SK-N-SH (cell line): ENCODE measurements around the gene ADRA2A. TPM values are rescaled to one million over a fixed set of nuclear protein-coding genes. Genes with fewer than 3 reads are reported as not detected.

Experiments used
- CTCF ChIA-PET: fragments of 300-600, 350-600 bp; formaldehyde crosslinking; extraction: SDS; loops from one replicate; lab custom pipeline; 2021; lab: Yijun Ruan, JAX
- POLR2A ChIA-PET: fragments of 350-600 bp; sonication (Branson Sonifier 250); formaldehyde crosslinking; extraction: SDS; loops from one replicate; lab custom pipeline; 2020; ENCODE audit warnings: antibody characterized with exemption, inconsistent platforms; lab: Yijun Ruan, JAX
- DNase-seq: peaks from one replicate; pipeline ENCODE4 v3.0.0; 2012
- H2AFZ ChIP-seq: fragments of 200-600 bp; sonication (generic); 2 replicates; pipeline ENCODE4 v1.8.1; 2016; ENCODE audit warnings: antibody characterized with exemption, mild to moderate bottlenecking, low read depth
- H3F3A ChIP-seq: fragments of 200-600 bp; sonication (generic); replicated peaks from 2 replicates; pipeline ENCODE3; 2016; ENCODE audit warnings: antibody characterized with exemption, mild to moderate bottlenecking; ENCODE audit not compliant: insufficient read depth
- H3K27ac ChIP-seq, 2 experiments: fragments of 200-500 bp in 1 of 2; fragments of 200-600 bp in 1 of 2; sonication (Bioruptor generic) in 1 of 2; sonication (generic), shearing (Covaris generic) in 1 of 2; 2 replicates each; pipeline versions ENCODE4 v1.5.1 to v1.6.1; 2014 to 2016; ENCODE audit warnings: low read depth in 2 of 2, inconsistent platforms in 1 of 2, low read length in 1 of 2, mild to moderate bottlenecking in 1 of 2, mixed read lengths in 1 of 2
- H3K27me3 ChIP-seq: fragments of 200-600 bp; sonication (generic), shearing (Covaris generic); 2 replicates; pipeline ENCODE4 v1.6.1; 2016; ENCODE audit warnings: mixed run types; ENCODE audit not compliant: insufficient read depth
- H3K36me3 ChIP-seq, 2 experiments: fragments of 200-500 bp in 1 of 2; fragments of 200-600 bp in 1 of 2; sonication (Bioruptor generic) in 1 of 2; sonication (generic) in 1 of 2; replicated peaks in 1 of 2; 2 replicates each; pipeline versions ENCODE3 to v1.5.1; 2014 to 2016; ENCODE audit warnings: low read length in 1 of 2, mild to moderate bottlenecking in 1 of 2; ENCODE audit not compliant: insufficient read depth in 2 of 2, control insufficient read depth in 1 of 2
- H3K4me1 ChIP-seq, 2 experiments: fragments of 200-500 bp in 1 of 2; fragments of 200-600 bp in 1 of 2; sonication (Bioruptor generic) in 1 of 2; sonication (generic), shearing (Covaris generic) in 1 of 2; 2 replicates each; pipeline versions ENCODE4 v1.5.1 to v1.6.1; 2014 to 2016; ENCODE audit warnings: low read depth in 1 of 2, low read length in 1 of 2, mixed run types in 1 of 2; ENCODE audit not compliant: insufficient read depth in 2 of 2, control insufficient read depth in 1 of 2
- H3K4me2 ChIP-seq: fragments of 200-600 bp; sonication (generic), shearing (Covaris generic); 2 replicates; pipeline ENCODE4 v1.6.1; 2017; ENCODE audit warnings: mixed run types
- H3K4me3 ChIP-seq, 2 experiments: fragments of 200-500 bp in 1 of 2; fragments of 200-600 bp in 1 of 2; sonication (Bioruptor generic) in 1 of 2; sonication (generic), shearing (Covaris generic) in 1 of 2; 2 replicates each; pipeline versions ENCODE4 v1.5.1 to v1.8.1; 2014 to 2016; ENCODE audit warnings: low read depth in 2 of 2, inconsistent platforms in 1 of 2, low read length in 1 of 2, mild to moderate bottlenecking in 1 of 2, mixed read lengths in 1 of 2, moderate library complexity in 1 of 2
- H3K79me2 ChIP-seq: fragments of 200-600 bp; sonication (generic); 2 replicates; pipeline ENCODE4 v1.8.1; 2017; ENCODE audit warnings: mild to moderate bottlenecking; ENCODE audit not compliant: insufficient read depth
- H3K9ac ChIP-seq: fragments of 200-600 bp; sonication (generic); 2 replicates; pipeline ENCODE4 v1.6.1; 2017; ENCODE audit warnings: mixed run types
- H3K9me2 ChIP-seq: fragments of 200-600 bp; sonication (generic); 2 replicates; pipeline ENCODE4 v1.6.1; 2017; ENCODE audit warnings: mixed run types
- H3K9me3 ChIP-seq: fragments of 200-600 bp; sonication (generic); 2 replicates; pipeline ENCODE4 v1.6.1; 2017; ENCODE audit warnings: mixed run types, mild to moderate bottlenecking, moderate library complexity
- H4K20me1 ChIP-seq: fragments of 200-600 bp; sonication (generic); 2 replicates; pipeline ENCODE4 v1.6.1; 2017; ENCODE audit warnings: mild to moderate bottlenecking, mixed run types; ENCODE audit not compliant: insufficient read depth
- ELF1 ChIP-seq: IDR thresholded peaks from 2 replicates; pipeline ENCODE4 v1.4.0; 2012
- EP300 ChIP-seq, 2 experiments: IDR thresholded peaks; 2 replicates each; pipeline versions ENCODE4 v1.4.0 to v1.6.1; 2012; ENCODE audit warnings: borderline replicate concordance in 1 of 2, low read depth in 1 of 2, low read length in 1 of 2
- EZH2phosphoT487 ChIP-seq: fragments of 200-600 bp; sonication (generic); IDR thresholded peaks from 2 replicates; pipeline ENCODE4 v1.6.1; 2017; ENCODE audit warnings: low read depth, mixed run types, mild to moderate bottlenecking, antibody characterized with exemption, moderate library complexity, borderline replicate concordance
- FOXJ3 ChIP-seq: sonication (generic); formaldehyde crosslinking; IDR thresholded peaks from 2 replicates; pipeline ENCODE4 v1.5.1; 2020; ENCODE audit warnings: mild to moderate bottlenecking, missing genetic modification reagents
- FOXM1 ChIP-seq: IDR thresholded peaks from 2 replicates; pipeline ENCODE4 v1.4.0; 2012; ENCODE audit warnings: low read depth, mild to moderate bottlenecking
- IRF3 ChIP-seq: fragments of 150-350 bp; IDR thresholded peaks from 2 replicates; pipeline ENCODE4 v1.6.1; 2016; ENCODE audit warnings: mild to moderate bottlenecking, low read depth, low read length
- MEF2A ChIP-seq: IDR thresholded peaks from 2 replicates; pipeline ENCODE4 v1.4.0; 2012; ENCODE audit warnings: low read depth, borderline replicate concordance
- MXI1 ChIP-seq: IDR thresholded peaks from 2 replicates; pipeline ENCODE4 v1.6.1; 2012; ENCODE audit warnings: mild to moderate bottlenecking, low read depth, low read length, improper control_type of control experiment
- POLR2AphosphoS5 ChIP-seq: IDR thresholded peaks from 2 replicates; pipeline ENCODE4 v1.6.1; 2012; ENCODE audit warnings: low read depth, low read length
- RCOR1 ChIP-seq: fragments of 150-350 bp; IDR thresholded peaks from 2 replicates; pipeline ENCODE4 v1.6.1; 2017; ENCODE audit warnings: antibody characterized with exemption, low read length
- REST ChIP-seq: IDR thresholded peaks from 2 replicates; pipeline ENCODE4 v1.6.1; 2012; ENCODE audit warnings: mild to moderate bottlenecking, low read depth, low read length, moderate library complexity
- RXRA ChIP-seq: IDR thresholded peaks from 2 replicates; pipeline ENCODE4 v1.4.0; 2012; ENCODE audit warnings: low read depth, mild to moderate bottlenecking, borderline replicate concordance
- SIN3A ChIP-seq: IDR thresholded peaks from 2 replicates; pipeline ENCODE4 v1.6.1; 2012; ENCODE audit warnings: low read depth, mild to moderate bottlenecking, low read length, moderate library complexity, borderline replicate concordance
- SMC3 ChIP-seq: IDR thresholded peaks from 2 replicates; pipeline ENCODE4 v1.6.1; 2012; ENCODE audit warnings: low read depth, low read length, improper control_type of control experiment
- TCF12 ChIP-seq: IDR thresholded peaks from 2 replicates; pipeline ENCODE4 v1.4.0; 2012
- TEAD4 ChIP-seq: IDR thresholded peaks from 2 replicates; pipeline ENCODE4 v1.4.0; 2012; ENCODE audit warnings: mild to moderate bottlenecking, borderline replicate concordance; ENCODE audit not compliant: insufficient read depth
- YY1 ChIP-seq: IDR thresholded peaks from 2 replicates; pipeline ENCODE4 v1.4.0; 2012; ENCODE audit warnings: low read depth, mild to moderate bottlenecking
- WGBS: methylation state at CpG from one replicate; pipeline ENCODE4 v1.1.6; 2017; ENCODE audit warnings: low lambda C conversion rate; 5-methylcytosine and 5-hydroxymethylcytosine counted together
- polyA plus RNA-seq, 3 experiments: library from polyadenylated mRNA; depleted of rRNA; stranded (reverse); fragments of >200 nt; gene quantifications; 2 replicates each; pipeline ENCODE4 v1.2.3, GENCODE V29; 2012
- TF ChIP-seq, protein P1 (sequence below): fragments of 150-350 bp; IDR thresholded peaks from 2 replicates; pipeline ENCODE4 v1.6.1; 2017; ENCODE audit warnings: antibody characterized with exemption, low read length, low read depth, borderline replicate concordance
- TF ChIP-seq, protein P2 (sequence below): IDR thresholded peaks from 2 replicates; pipeline ENCODE4 v1.4.0; 2012; ENCODE audit warnings: low read depth, borderline replicate concordance
- TF ChIP-seq, protein P3 (sequence below): IDR thresholded peaks from 2 replicates; pipeline ENCODE4 v1.4.0; 2012; ENCODE audit warnings: low read depth, borderline replicate concordance

ADRA2A gene
- polyA plus RNA-seq, 1 of the 3 experiments (the other 2 are of a cell fraction): 0.02 TPM

DNA sequence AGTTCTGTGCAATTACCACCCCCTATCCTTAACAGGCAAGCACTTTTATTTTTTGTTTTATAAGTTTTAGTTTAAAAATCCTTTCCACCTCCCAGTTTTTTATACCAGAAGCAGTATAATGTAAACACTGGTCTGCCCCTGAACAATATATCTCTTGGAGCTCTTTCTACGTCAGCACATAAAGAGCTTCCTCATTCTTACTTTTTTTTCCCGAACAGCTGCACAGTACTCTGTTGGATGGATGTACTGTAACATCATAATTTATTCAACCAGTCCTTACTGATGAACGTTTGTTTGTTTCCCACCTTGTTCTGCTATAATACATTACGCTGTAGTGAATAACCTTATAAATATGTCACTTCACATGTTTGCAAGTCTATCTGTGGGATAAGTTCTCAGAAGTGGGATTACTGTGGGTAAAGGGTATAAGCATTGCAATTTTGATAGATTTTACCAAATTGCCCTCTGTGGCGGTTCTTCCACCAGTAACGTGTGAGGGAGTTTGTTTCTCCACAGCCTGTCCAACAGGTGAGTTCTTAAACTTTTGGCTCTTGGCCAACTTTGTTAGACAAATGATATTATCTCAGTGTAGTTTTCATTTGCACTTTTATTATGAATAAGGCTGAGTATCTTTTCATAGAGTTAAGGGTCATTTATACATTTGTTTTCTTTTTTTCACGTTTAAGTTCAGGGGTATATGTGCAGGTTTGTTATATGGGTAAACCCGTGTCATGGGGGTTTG, 32.8 kb downstream of the ADRA2A start:
- no peak for DNase-seq

More for the DNA sequence above, 32.8 kb downstream of the ADRA2A start:
- POLR2A ChIA-PET: no interaction called here
- Histone ChIP-seq H3K4me3 (no peak overlapping the region), H3K79me2 (no peaks in the 10 kb centered on the region), H2AFZ (no peak overlapping the region), H3K9me2 (no peaks in the 10 kb centered on the region), H3F3A (no peaks in the 10 kb centered on the region), H3K4me1 (no peaks in the 10 kb centered on the region; a peak in 1 of 4 replicates), H3K9me3 (no peaks in the 10 kb centered on the region), H3K36me3 (no peaks in the 10 kb centered on the region), H4K20me1 (no peaks in the 10 kb centered on the region), H3K27ac (no peak overlapping the region), H3K27me3 (no peaks in the 10 kb centered on the region), H3K4me2 (no peak overlapping the region), H3K9ac (no peak overlapping the region)
- no peak for TF ChIP-seq IRF3
- TF ChIP-seq, protein P1, sequence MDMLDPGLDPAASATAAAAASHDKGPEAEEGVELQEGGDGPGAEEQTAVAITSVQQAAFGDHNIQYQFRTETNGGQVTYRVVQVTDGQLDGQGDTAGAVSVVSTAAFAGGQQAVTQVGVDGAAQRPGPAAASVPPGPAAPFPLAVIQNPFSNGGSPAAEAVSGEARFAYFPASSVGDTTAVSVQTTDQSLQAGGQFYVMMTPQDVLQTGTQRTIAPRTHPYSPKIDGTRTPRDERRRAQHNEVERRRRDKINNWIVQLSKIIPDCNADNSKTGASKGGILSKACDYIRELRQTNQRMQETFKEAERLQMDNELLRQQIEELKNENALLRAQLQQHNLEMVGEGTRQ: no peak
- no peak for TF ChIP-seq TCF12
- TF ChIP-seq POLR2AphosphoS5: no peak
- TF ChIP-seq, protein P2, sequence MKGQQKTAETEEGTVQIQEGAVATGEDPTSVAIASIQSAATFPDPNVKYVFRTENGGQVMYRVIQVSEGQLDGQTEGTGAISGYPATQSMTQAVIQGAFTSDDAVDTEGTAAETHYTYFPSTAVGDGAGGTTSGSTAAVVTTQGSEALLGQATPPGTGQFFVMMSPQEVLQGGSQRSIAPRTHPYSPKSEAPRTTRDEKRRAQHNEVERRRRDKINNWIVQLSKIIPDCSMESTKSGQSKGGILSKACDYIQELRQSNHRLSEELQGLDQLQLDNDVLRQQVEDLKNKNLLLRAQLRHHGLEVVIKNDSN: no peak
- TF ChIP-seq EZH2phosphoT487: no peak
- no peak for TF ChIP-seq ELF1
- no peak for TF ChIP-seq RXRA
- TF ChIP-seq FOXJ3: no peak
- no peak for TF ChIP-seq RCOR1
- TF ChIP-seq TEAD4: no peak
- TF ChIP-seq YY1: no peak
- no peak for TF ChIP-seq SIN3A
- no peak for TF ChIP-seq MEF2A
- TF ChIP-seq, protein P3, sequence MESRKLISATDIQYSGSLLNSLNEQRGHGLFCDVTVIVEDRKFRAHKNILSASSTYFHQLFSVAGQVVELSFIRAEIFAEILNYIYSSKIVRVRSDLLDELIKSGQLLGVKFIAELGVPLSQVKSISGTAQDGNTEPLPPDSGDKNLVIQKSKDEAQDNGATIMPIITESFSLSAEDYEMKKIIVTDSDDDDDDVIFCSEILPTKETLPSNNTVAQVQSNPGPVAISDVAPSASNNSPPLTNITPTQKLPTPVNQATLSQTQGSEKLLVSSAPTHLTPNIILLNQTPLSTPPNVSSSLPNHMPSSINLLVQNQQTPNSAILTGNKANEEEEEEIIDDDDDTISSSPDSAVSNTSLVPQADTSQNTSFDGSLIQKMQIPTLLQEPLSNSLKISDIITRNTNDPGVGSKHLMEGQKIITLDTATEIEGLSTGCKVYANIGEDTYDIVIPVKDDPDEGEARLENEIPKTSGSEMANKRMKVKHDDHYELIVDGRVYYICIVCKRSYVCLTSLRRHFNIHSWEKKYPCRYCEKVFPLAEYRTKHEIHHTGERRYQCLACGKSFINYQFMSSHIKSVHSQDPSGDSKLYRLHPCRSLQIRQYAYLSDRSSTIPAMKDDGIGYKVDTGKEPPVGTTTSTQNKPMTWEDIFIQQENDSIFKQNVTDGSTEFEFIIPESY: no peak
- TF ChIP-seq SMC3: no peak
- TF ChIP-seq FOXM1: no peak
- no peak for TF ChIP-seq REST
- no peak for TF ChIP-seq MXI1
- TF ChIP-seq EP300 (IDR thresholded peaks at IDR 0.05; ENCODE audit: borderline replicate concordance in 1 of 2, low read depth in 1 of 2, low read length in 1 of 2): no peak
- CTCF ChIA-PET: interaction anchor here (0.9 kb wide), 1 partner anchor 20 kb away, joined by 3 read pairs; no protein-coding TSS in a partner anchor
- 28% methylated on average over 8 of the region's 8 CpGs for WGBS
